Stomach (tissue), 4 donors: ENCODE measurements around the gene ATP2A2.

ENCODE experiments used
- CTCF ChIP-seq, 7 experiments: fragments of 450-650 bp in 4 of 7; fragments of 200-600 bp in 3 of 7; sonication (generic) in 3 of 7; IDR thresholded peaks; one replicate each; pipeline ENCODE4 v1.5.1; 2016 to 2019; ENCODE audit warnings: antibody characterized with exemption in 7 of 7, control low read depth in 2 of 7, mild to moderate bottlenecking in 1 of 7
- EP300 ChIP-seq: sonication (generic); formaldehyde crosslinking; IDR thresholded peaks from one replicate; pipeline ENCODE4 v1.6.1; 2017; ENCODE audit warnings: antibody characterized with exemption

GRCh38 chr12:110379197-110379596 lies 98.2 kb downstream of the ATP2A2 start:
- TF ChIP-seq CTCF (IDR thresholded peaks at IDR 0.05), result no peak
- TF ChIP-seq EP300, result no peak
